Ovary (tissue), 3 donors: ENCODE data around the gene SND1.

Experiments
- EP300 ChIP-seq: sonication (generic); formaldehyde crosslinking; IDR thresholded peaks from one replicate; pipeline ENCODE4 v1.6.1; 2017; ENCODE audit warnings: antibody characterized with exemption
- POLR2A ChIP-seq: fragments of 450-650 bp; IDR thresholded peaks from one replicate; pipeline ENCODE4 v1.6.1; 2017; ENCODE audit warnings: antibody characterized with exemption, mild to moderate bottlenecking, moderate library complexity
- TF ChIP-seq, protein P1 (sequence below), 3 donors: fragments of 450-650 bp in 2 of 3; fragments of 200-600 bp in 1 of 3; IDR thresholded peaks; one replicate each; pipeline versions ENCODE4 v1.5.1 to v1.8.0; 2016 to 2022; ENCODE audit warnings: antibody characterized with exemption in 3 of 3, mild to moderate bottlenecking in 1 of 3
- donor health status: DM: no; HTN: no; CAD: no.

DNA sequence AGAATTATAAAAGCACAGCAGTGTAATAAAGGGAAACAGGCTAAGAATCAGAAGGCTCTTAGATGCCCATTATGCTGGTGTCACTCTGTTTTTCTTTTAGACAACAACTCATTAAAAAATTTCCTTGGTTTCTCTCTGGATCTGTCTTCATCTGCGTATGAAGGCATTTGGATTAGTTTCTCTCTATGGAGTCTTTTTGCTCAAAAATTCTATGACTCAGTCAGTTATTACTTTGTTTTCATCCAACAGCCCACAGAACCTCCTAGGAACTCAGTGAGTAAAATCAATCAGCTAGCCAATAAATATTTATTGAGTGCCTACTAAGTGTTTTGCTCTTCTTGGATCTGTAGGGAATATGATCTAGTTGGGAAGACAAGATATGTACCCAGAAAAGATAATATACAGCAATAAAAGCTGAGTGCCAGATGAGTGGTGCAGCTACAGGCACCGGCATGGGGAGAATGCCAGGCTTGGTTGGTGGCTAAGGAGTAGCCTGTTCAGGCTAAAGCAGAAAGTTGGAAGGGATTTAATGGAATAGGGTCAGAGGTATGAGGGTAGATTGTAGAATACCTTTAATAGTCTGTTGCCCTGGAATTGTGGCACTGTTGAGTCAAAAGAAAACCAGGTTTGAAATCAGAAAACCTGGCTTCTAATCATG is 223.1 kb downstream of the SND1 start:
- TF ChIP-seq, protein P1, sequence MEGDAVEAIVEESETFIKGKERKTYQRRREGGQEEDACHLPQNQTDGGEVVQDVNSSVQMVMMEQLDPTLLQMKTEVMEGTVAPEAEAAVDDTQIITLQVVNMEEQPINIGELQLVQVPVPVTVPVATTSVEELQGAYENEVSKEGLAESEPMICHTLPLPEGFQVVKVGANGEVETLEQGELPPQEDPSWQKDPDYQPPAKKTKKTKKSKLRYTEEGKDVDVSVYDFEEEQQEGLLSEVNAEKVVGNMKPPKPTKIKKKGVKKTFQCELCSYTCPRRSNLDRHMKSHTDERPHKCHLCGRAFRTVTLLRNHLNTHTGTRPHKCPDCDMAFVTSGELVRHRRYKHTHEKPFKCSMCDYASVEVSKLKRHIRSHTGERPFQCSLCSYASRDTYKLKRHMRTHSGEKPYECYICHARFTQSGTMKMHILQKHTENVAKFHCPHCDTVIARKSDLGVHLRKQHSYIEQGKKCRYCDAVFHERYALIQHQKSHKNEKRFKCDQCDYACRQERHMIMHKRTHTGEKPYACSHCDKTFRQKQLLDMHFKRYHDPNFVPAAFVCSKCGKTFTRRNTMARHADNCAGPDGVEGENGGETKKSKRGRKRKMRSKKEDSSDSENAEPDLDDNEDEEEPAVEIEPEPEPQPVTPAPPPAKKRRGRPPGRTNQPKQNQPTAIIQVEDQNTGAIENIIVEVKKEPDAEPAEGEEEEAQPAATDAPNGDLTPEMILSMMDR (IDR thresholded peaks at IDR 0.05), result no peak
- TF ChIP-seq POLR2A (no peak), EP300 (no peak)
